ENCODE results near the gene STOM.

STOM gene

GRCh38 chr9:121368745-121369144 is 1.3 kb downstream of the STOM start:
- ATAC-seq: no peak

GRCh38 chr9:121368138-121368522 is 1.9 kb downstream of the STOM start:
- ATAC-seq: no peak

GRCh38 chr9:121367306-121368137 is 2.5 kb downstream of the STOM start:
- ATAC-seq: no peak

GRCh38 chr9:121366611-121367192 is 3.3 kb downstream of the STOM start:
- ATAC-seq: no peak

DNA sequence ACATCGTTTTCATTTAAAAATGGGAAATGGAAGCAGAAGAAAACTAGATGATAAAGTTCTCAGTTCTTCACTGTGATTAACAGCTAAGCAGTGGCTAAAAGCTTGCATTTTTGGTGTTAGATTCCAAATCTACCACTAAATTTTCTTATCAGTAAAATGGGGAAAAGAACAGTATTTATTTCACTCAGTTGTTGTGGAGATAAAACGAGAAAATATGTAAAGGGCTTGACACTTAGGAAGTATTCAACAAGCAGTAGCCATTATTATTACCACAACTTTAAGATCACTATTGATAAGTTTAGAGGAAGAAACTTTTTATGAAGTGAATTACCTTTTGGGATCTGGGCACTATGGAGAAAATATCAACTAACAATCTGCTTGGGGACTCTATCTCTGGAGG is 4.5 kb downstream of the STOM start:
- no peak for ATAC-seq

DNA sequence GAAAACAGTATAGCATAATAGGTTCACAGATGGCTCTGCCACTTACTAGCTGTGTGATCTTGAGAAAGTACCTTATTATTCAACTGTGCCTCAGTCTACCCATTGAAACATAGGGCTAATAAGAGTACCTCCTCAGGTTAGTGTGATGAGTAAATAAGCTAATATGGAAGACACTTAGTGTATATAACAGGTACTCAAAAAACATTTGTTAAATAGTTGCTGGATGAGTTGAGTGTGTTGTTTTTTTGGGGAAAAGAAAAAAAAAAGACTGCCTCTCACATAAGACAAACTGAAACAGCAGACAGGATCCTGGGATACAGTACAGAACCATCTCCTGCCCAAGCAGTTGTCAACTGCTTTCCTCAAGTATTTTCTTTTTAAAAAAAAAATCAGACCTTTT is 5.2 kb downstream of the STOM start:
- no peak for ATAC-seq

GRCh38 chr9:121364077-121364476 is 6.0 kb downstream of the STOM start:
- no peak for ATAC-seq

DNA sequence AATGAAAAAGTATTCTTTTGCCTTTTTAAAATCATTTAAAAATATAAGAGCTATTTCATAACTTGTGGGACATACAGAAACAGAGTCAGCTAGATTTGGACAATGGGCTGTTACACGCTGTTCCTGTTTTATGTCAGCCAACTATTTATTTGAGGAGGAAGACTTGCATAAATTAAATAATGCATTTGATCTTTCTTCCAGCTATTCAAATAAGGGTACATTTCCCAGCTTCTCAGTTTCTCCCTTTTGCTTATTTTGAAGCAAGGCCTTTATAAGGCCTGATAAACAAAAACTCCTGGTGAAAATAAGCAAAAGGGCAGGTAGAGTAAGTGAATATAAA is 6.5 kb downstream of the STOM start:
- no peak for ATAC-seq

GRCh38 chr9:121362813-121363621 is 7.0 kb downstream of the STOM start:
- ATAC-seq: no peak

DNA sequence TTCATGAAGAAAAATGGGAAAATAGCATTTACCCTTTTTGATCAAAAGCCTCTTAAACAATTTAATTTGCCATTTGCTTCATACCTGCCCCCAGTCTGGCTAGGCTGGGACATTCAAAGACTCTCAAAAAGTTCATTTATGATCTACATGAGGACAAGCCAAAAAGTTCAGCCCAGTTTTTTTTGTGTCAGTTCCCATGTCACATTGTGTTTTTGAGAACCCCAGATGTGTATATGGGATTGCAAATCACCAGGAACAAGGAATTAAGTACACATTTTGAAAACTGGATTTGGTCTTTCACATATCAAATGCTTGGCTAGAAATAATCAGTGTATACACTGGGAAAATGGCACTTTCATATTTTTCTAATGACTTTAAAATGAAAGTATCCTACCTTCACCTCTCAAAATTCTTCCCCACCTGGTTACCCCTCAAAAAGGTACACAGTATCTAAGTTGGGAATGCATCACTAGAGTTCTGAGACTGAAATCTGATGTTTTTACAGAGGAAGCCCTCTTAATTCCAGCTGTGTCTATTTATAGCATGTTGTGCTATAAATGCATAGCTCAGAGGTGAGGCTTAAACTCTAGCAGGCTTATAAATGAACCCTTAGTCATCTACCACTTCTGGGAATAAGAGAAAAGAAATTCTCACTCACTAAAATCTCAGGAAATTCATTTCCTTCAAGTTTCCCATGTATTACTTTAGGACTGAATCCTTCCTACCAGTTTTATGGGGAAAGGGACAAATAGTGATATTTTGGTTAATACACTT is 9.3 kb downstream of the STOM start:
- no peak for ATAC-seq

- no peak for ATAC-seq
Measured at GRCh38 chr9:121359351-121360294, 10.4 kb downstream of the STOM start.

DNA sequence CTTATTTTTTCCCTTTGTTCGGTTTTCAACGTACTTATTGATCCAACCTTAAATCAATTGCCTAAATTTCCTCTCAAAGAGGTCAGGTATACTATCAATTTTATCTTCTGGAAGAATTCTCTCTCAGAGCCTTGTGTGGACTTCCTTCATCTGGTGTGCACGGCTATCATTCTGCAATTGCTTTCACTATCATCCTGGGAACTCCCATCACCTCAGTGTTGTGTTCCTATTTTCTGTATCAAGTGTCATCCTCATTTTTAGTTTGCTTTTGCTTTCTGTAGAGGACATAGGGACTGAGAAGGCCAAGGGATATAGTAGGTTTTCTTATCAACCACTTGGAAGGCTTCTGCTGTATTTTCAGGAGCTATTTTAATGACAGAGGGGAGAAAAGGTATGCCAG is 11.3 kb downstream of the STOM start:
- peak in 1 of 2 donors; percentile 43 for ATAC-seq

DNA sequence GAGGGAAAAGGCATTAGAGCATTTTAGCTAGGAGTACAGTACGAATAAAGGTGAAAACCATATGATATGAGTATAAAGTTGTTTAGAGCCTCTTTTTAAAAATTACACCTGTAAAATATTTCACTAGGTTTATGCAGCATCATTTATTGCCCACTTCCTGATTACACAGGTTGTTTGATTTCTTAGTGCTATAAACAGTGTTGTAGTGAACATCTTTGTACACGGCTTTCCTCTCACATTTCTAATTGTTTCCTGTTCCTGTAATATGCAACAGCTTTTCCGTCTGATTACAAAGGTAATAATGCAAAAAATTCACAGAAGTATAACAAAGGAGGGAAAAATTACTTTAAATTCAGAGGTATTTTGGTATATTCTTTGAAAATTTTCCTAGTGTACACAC is 13.0 kb downstream of the STOM start:
- ATAC-seq: no peak

DNA sequence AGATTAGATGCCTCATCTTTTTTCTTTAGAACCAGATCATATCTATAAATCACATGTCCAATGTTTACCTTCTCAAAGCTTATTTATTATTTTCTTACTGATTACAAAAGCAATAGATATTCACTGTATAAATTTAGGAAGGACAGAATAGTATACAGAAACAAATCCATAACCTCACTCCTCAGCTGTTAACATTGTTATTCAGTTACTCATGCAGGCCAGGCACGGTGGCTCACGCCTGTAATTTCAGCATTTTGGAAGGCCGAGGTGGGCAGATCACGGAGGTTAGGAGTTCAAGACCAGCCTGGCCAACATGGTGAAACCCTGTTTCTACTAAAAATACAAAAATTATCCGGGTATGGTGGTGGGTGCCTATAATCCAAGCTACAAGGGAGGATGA is 15.3 kb downstream of the STOM start:
- no peak for ATAC-seq

GRCh38 chr9:121354141-121354540 is 15.9 kb downstream of the STOM start:
- no peak for ATAC-seq

- ATAC-seq: peak; percentile 88 to 96
Measured at GRCh38 chr9:121353241-121354061, 16.6 kb downstream of the STOM start.

- no peak for ATAC-seq
Measured at GRCh38 chr9:121350993-121351561, 19.0 kb downstream of the STOM start.

DNA sequence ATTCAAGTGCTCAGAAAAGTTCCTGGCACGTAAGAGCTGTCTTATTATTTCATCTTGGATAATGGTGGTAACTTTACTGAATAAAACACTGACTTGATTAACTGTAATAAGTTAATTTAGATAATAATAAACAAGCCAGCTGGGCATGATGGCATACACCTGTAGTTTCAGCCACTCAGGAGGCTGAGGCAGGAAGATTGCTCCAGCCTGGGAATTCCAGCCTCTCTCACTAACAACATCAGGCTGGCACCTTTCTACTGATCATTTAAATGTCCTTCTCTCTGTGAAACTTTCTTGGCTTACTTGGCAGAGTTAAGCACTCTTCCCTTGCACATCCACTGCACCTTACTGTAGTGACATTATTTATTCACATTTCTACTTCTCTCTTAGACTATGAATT is 20.0 kb downstream of the STOM start:
- no peak for ATAC-seq

DNA sequence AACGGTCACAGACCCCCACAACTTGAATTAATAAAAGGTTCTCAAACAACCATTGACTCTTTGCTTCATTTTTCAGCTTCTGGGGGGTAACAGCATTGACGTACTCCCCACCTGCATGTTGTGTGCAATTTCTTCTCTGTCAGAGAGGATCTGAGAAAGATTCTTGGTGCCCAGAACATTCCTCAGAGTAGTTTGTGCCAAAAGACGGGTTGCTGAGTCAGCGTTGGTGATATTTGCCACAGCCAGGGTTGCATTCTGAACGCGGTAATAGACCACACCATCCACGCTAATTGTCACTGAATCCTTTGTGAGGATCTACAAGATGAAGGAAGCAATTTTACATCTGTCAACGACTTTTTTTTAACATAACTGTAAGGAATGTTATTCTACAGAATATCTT is 21.0 kb downstream of the STOM start:
- ATAC-seq: no peak

GRCh38 chr9:121348221-121348620 is 21.8 kb downstream of the STOM start:
- no peak for ATAC-seq

DNA sequence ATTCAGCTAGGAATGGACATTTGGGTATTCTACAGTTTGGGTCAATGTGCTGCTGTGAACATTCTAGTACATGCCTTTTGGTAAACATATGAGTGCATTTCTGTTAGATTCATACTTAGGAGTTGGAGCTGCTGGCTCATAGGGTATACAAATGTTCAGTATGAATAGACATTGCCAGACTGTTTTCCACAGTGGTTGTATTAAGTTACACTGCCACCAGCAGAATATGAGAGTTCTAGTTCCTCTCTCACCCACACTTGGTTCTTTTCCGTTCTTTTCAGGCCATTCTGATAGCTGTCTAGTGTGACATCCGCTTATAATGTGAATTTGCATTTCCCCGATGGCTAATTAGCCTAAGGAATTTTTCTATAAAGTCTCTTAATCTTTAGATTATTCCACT is 25.0 kb downstream of the STOM start:
- ATAC-seq: no peak
